ENCODE measurements around the gene CENPE. TPM values are rescaled to one million over a fixed set of nuclear protein-coding genes. Genes with fewer than 3 reads are reported as not detected.

CENPE gene
- total RNA-seq, 2 experiments from 2014 or later = 23.6 to 70.9 TPM

GRCh38 chr4:103144926-103145325, 53.2 kb downstream of the CENPE start:
- H4K20me1 ChIP-seq (ENCODE audit: insufficient read depth, low read length) = no peaks in the 10 kb centered on the region
- H3K27ac ChIP-seq (ENCODE audit: low read depth, low read length, poor library complexity, severe bottlenecking) = no peak overlapping the region
- H3K4me2 ChIP-seq (ENCODE audit: low read length) = no peak overlapping the region
- CTCF ChIA-PET (ENCODE audit: unreplicated experiment) = no interaction called here
- TSS peak; percentile 84 for BruUV-seq (replicated peaks)
- no peak overlapping the region for H3K4me3 ChIP-seq (ENCODE audit: low read depth, low read length, poor library complexity, severe bottlenecking)
- H3K9me3 ChIP-seq (ENCODE audit: low read length) = no peaks in the 10 kb centered on the region
- peaks cover 96% of the 10 kb centered on the region for H3K36me3 ChIP-seq (ENCODE audit: insufficient read depth, low read length)
- intact Hi-C loops (cut with micrococcal nuclease; ENCODE audit: unreplicated experiment) = no loop called here
- H3K79me2 ChIP-seq (ENCODE audit: insufficient read depth, low read depth, low read length) = no peaks in the 10 kb centered on the region
- POLR2A ChIA-PET = interaction anchor here (0.7 to 1.5 kb wide), 2 partner anchors 10 to 796 kb away, joined by 3 read pairs; no protein-coding TSS in a partner anchor
- H2AFZ ChIP-seq (ENCODE audit: low read length) = no peak overlapping the region
- no peak for TF ChIP-seq CTCF (conservative IDR thresholded peaks at IDR 0.05; ENCODE audit: low read length)
- TF ChIP-seq EZH2phosphoT487 (IDR thresholded peaks at IDR 0.05; ENCODE audit: borderline replicate concordance, low read depth, low read length) = no peak
- no peaks in the 10 kb centered on the region for H3K9me2 ChIP-seq (ENCODE audit: insufficient read depth, low read length)
- H3K4me1 ChIP-seq (ENCODE audit: insufficient read depth, low read length, poor library complexity, severe bottlenecking) = peaks cover 9% of the 10 kb centered on the region
- no peak for DNase-seq (ENCODE audit: low spot score)

GRCh38 chr4:103137446-103137827, 60.7 kb downstream of the CENPE start:
- intact Hi-C loops (cut with micrococcal nuclease; ENCODE audit: unreplicated experiment) = no loop called here
- Histone ChIP-seq H3K4me2 (ENCODE audit: low read length) (no peak overlapping the region), H3K36me3 (ENCODE audit: insufficient read depth, low read length) (peaks cover 89% of the 10 kb centered on the region), H3K4me1 (ENCODE audit: insufficient read depth, low read length, poor library complexity, severe bottlenecking) (no peaks in the 10 kb centered on the region), H3K27ac (ENCODE audit: low read depth, low read length, poor library complexity, severe bottlenecking) (no peak overlapping the region), H2AFZ (ENCODE audit: low read length) (no peak overlapping the region), H3K4me3 (ENCODE audit: low read depth, low read length, poor library complexity, severe bottlenecking) (no peak overlapping the region), H4K20me1 (ENCODE audit: insufficient read depth, low read length) (no peaks in the 10 kb centered on the region), H3K9me3 (ENCODE audit: low read length) (no peaks in the 10 kb centered on the region), H3K79me2 (ENCODE audit: insufficient read depth, low read depth, low read length) (no peaks in the 10 kb centered on the region), H3K9me2 (ENCODE audit: insufficient read depth, low read length) (no peaks in the 10 kb centered on the region)
- DNase-seq (ENCODE audit: low spot score) = no peak
- BruUV-seq (replicated peaks) = no TSS peak
- TF ChIP-seq CTCF (conservative IDR thresholded peaks at IDR 0.05; ENCODE audit: low read length) = no peak
- no peak for TF ChIP-seq EZH2phosphoT487 (IDR thresholded peaks at IDR 0.05; ENCODE audit: borderline replicate concordance, low read depth, low read length)
- ChIA-PET CTCF (ENCODE audit: unreplicated experiment) (no interaction called here), POLR2A (interaction anchor here (0.5 to 1.7 kb wide), 2 partner anchors 17 to 836 kb away, joined by 3 to 8 read pairs; no protein-coding TSS in a partner anchor)

GRCh38 chr4:103136671-103137445, 61.3 kb downstream of the CENPE start:
- no TSS peak for BruUV-seq (replicated peaks)
- no peaks in the 10 kb centered on the region for H4K20me1 ChIP-seq (ENCODE audit: insufficient read depth, low read length)
- TF ChIP-seq EZH2phosphoT487 (IDR thresholded peaks at IDR 0.05; ENCODE audit: borderline replicate concordance, low read depth, low read length) = no peak
- no peak for TF ChIP-seq CTCF (conservative IDR thresholded peaks at IDR 0.05; ENCODE audit: low read length)
- no peaks in the 10 kb centered on the region for H3K9me3 ChIP-seq (ENCODE audit: low read length)
- H2AFZ ChIP-seq (ENCODE audit: low read length) = no peak overlapping the region
- H3K36me3 ChIP-seq (ENCODE audit: insufficient read depth, low read length) = peaks cover 89% of the 10 kb centered on the region
- no peaks in the 10 kb centered on the region for H3K9me2 ChIP-seq (ENCODE audit: insufficient read depth, low read length)
- H3K4me3 ChIP-seq (ENCODE audit: low read depth, low read length, poor library complexity, severe bottlenecking) = no peak overlapping the region
- ChIA-PET CTCF (ENCODE audit: unreplicated experiment) (no interaction called here), POLR2A (interaction anchor here (1.7 kb wide), 1 partner anchor 18 kb away, joined by 8 read pairs; no protein-coding TSS in a partner anchor)
- intact Hi-C loops (cut with micrococcal nuclease; ENCODE audit: unreplicated experiment) = no loop called here
- no peak for DNase-seq (ENCODE audit: low spot score)
- H3K4me1 ChIP-seq (ENCODE audit: insufficient read depth, low read length, poor library complexity, severe bottlenecking) = no peaks in the 10 kb centered on the region
- H3K4me2 ChIP-seq (ENCODE audit: low read length) = no peak overlapping the region
- no peaks in the 10 kb centered on the region for H3K79me2 ChIP-seq (ENCODE audit: insufficient read depth, low read depth, low read length)
- H3K27ac ChIP-seq (ENCODE audit: low read depth, low read length, poor library complexity, severe bottlenecking) = no peak overlapping the region

Data from OCI-LY7 (cell line).